GM12878 (cell line): ENCODE results near the gene MYBBP1A. TPM values are rescaled to one million over a fixed set of nuclear protein-coding genes. Genes with fewer than 3 reads are reported as not detected.

Source experiments
- ATAC-seq: fragments of 200-7000 bp; cut with Tn5 transposase; 3 replicates; pipeline ENCODE4 v1.9.1; 2020; ENCODE audit warnings: mild to moderate bottlenecking, moderate library complexity
- BruUV-seq: library from RNA; stranded (reverse); fragments of 400-500 nt; replicated peaks from 2 replicates; lab custom pipeline; 2021; lab: Mats Ljungman, UMichigan
- CTCF ChIA-PET: fragments of 300-600 bp; sonication (Branson Sonifier 250); formaldehyde crosslinking; extraction: SDS; loops from one replicate; lab custom pipeline; 2021; ENCODE audit warnings: inconsistent platforms; lab: Yijun Ruan, JAX
- POLR2A ChIA-PET: fragments of 350-600 bp; formaldehyde crosslinking; extraction: SDS; loops from one replicate; lab custom pipeline; 2021; ENCODE audit warnings: inconsistent platforms; lab: Charles Lee
- RAD21 ChIA-PET: fragments of 300-600 bp; sonication (Branson Sonifier 250); formaldehyde crosslinking; loops from one replicate; lab custom pipeline; 2023; ENCODE audit warnings: antibody characterized with exemption; ENCODE audit not compliant: unreplicated experiment; lab: Charles Lee
- SMC1A ChIA-PET: fragments of 300-600 bp; sonication (Branson Sonifier 250); formaldehyde crosslinking; loops from one replicate; lab custom pipeline; 2023; ENCODE audit not compliant: unreplicated experiment, uncharacterized antibody; lab: Charles Lee
- DNase-seq: peaks from one replicate; pipeline ENCODE4 v3.0.0-alpha.2; 2011; ENCODE audit warnings: low read depth, low spot score
- FAIRE-seq: peaks from 3 replicates; lab custom pipeline; 2011; peaks lifted over from hg19 to GRCh38; lab: Jason Lieb, UNC
- H2AFZ ChIP-seq: 2 replicates; pipeline ENCODE4 v1.6.0; 2011; ENCODE audit warnings: low read depth, low read length, control low read depth; ENCODE audit not compliant: control insufficient read depth
- H3K27ac ChIP-seq: 2 replicates; pipeline ENCODE4 v1.5.1; 2011; ENCODE audit warnings: control low read depth; ENCODE audit not compliant: control insufficient read depth, insufficient read depth
- H3K27me3 ChIP-seq, 2 experiments: replicated peaks in 1 of 2; 2 replicates each; pipeline versions ENCODE4 v1.6.0 to v1.6.1; 2011; ENCODE audit warnings: low read length in 1 of 2; ENCODE audit not compliant: control insufficient read depth in 2 of 2, insufficient read depth in 2 of 2
- H3K36me3 ChIP-seq, 2 experiments: 2 replicates each; pipeline ENCODE4 v1.5.1; 2011; ENCODE audit warnings: low read length in 1 of 2; ENCODE audit not compliant: control insufficient read depth in 2 of 2, insufficient read depth in 2 of 2
- H3K4me1 ChIP-seq: 2 replicates; pipeline ENCODE4 v1.6.1; 2011; ENCODE audit warnings: mild to moderate bottlenecking, low read length, moderate library complexity, mixed read lengths; ENCODE audit not compliant: control insufficient read depth, insufficient read depth
- H3K4me2 ChIP-seq: 2 replicates; pipeline ENCODE4 v1.6.0; 2011; ENCODE audit warnings: control low read depth; ENCODE audit not compliant: control insufficient read depth, insufficient read depth
- H3K4me3 ChIP-seq: fragments of 200-600 bp; sonication (generic); 2 replicates; pipeline ENCODE4 v1.5.1; 2016
- H3K79me2 ChIP-seq: 2 replicates; pipeline ENCODE4 v1.6.0; 2011; ENCODE audit warnings: low read length; ENCODE audit not compliant: control insufficient read depth, insufficient read depth
- H3K9ac ChIP-seq: 2 replicates; pipeline ENCODE4 v1.8.0; 2011; ENCODE audit warnings: low read length, control low read depth, mixed read lengths; ENCODE audit not compliant: control insufficient read depth, insufficient read depth
- H3K9me3 ChIP-seq: replicated peaks from 3 replicates; pipeline ENCODE4 v1.5.1; 2011; ENCODE audit warnings: mild to moderate bottlenecking, low read length; ENCODE audit not compliant: control insufficient read depth, insufficient read depth
- H4K20me1 ChIP-seq: 2 replicates; pipeline ENCODE4 v1.6.0; 2011; ENCODE audit not compliant: control insufficient read depth, insufficient read depth
- CHD2 ChIP-seq: IDR thresholded peaks from 2 replicates; pipeline ENCODE4 v1.6.1; 2011; ENCODE audit warnings: low read depth, low read length, improper control_type of control experiment, borderline replicate concordance
- JUNB ChIP-seq: IDR thresholded peaks from 2 replicates; pipeline ENCODE4 v1.6.1; 2016; ENCODE audit warnings: antibody characterized with exemption, mild to moderate bottlenecking
- MYC ChIP-seq: IDR thresholded peaks from 2 replicates; pipeline ENCODE4 v1.6.1; 2011; ENCODE audit warnings: mild to moderate bottlenecking, low read length, moderate library complexity, inconsistent platforms; ENCODE audit not compliant: insufficient read depth, insufficient replicate concordance, insufficient read length, severe bottlenecking
- NR2F1 ChIP-seq: fragments of 450-650 bp; conservative IDR thresholded peaks from 2 replicates; pipeline ENCODE4 v1.6.1; 2017; ENCODE audit warnings: mild to moderate bottlenecking
- POLR2AphosphoS5 ChIP-seq: IDR thresholded peaks from 2 replicates; pipeline ENCODE4 v1.6.1; 2011; ENCODE audit warnings: mild to moderate bottlenecking, low read length, inconsistent platforms
- SRF ChIP-seq, 2 experiments: IDR thresholded peaks; 2 replicates each; pipeline ENCODE4 v1.6.1; 2011; ENCODE audit warnings: low read depth in 2 of 2, low read length in 2 of 2, mild to moderate bottlenecking in 1 of 2, moderate library complexity in 1 of 2
- TARDBP ChIP-seq: IDR thresholded peaks from 2 replicates; pipeline ENCODE4 v1.6.1; 2016; ENCODE audit warnings: borderline replicate concordance
- YBX1 ChIP-seq: fragments of 450-650 bp; IDR thresholded peaks from 2 replicates; pipeline ENCODE4 v1.6.1; 2016; ENCODE audit warnings: antibody characterized with exemption
- WGBS: methylation state at CpG from one replicate; pipeline ENCODE4 v1.1.6; 2016; ENCODE audit warnings: low lambda C conversion rate; ENCODE audit not compliant: insufficient replicate concordance, insufficient coverage; ENCODE audit errors: missing lambda C conversion rate; 5-methylcytosine and 5-hydroxymethylcytosine counted together
- in situ Hi-C: fragments of 300-500 bp; cut with MboI; formaldehyde crosslinking; loops from 9 replicates; pipeline ENCODE4 v1.14.3; 2018; ENCODE audit warnings: mixed read lengths
- intact Hi-C: fragments of 100-400 bp; cut with micrococcal nuclease; formaldehyde crosslinking; loops from one replicate; pipeline ENCODE4 v1.14.2; 2022; ENCODE audit not compliant: unreplicated experiment
- polyA plus RNA-seq, 11 experiments: library from polyadenylated mRNA; depleted of rRNA in 4 of 11; unstranded in 6 of 11; stranded (reverse) in 5 of 11; fragments of >200 nt; fragmentation: Nextera tagmentation in 4 of 11; fragmentation: Illumina TruSeq in 1 of 11; extraction: Ambion mirVana in 4 of 11; extraction: Trizol in 1 of 11; gene quantifications; 1 replicate in 1 of 11; 2 replicates in 10 of 11; pipeline versions ENCODE4 v1.2.1 to v1.2.3, GENCODE V29; 2011 to 2016; ENCODE audit warnings: inconsistent platforms in 2 of 11, missing spikeins in 2 of 11, low read depth in 1 of 11
- total RNA-seq, 4 experiments: library from RNA; depleted of rRNA in 3 of 4; stranded (reverse); fragments of >200 nt in 3 of 4; fragmentation: Illumina TruSeq in 1 of 4; extraction: Trizol in 1 of 4; gene quantifications; 2 replicates each; pipeline versions ENCODE4 v1.2.1 to v1.2.3, GENCODE V29; 2013 to 2021
- TF ChIP-seq, protein P1 (sequence below): fragments of 450-650 bp; IDR thresholded peaks from 2 replicates; pipeline ENCODE4 v1.6.1; 2017; ENCODE audit warnings: antibody characterized with exemption, mild to moderate bottlenecking, moderate library complexity
- TF ChIP-seq, protein P2 (sequence below): fragments of 450-650 bp; IDR thresholded peaks from 2 replicates; pipeline ENCODE4 v1.6.1; 2017; ENCODE audit warnings: borderline replicate concordance

The MYBBP1A gene
- total and polyA plus RNA-seq, 10 of the 15 experiments (the other 5 are each of a cell fraction or from before 2014, with no cell fraction given): 2.5 to 121 (median 71.6) TPM

GRCh38 chr17:4601326-4601725 is 46.1 kb upstream of the MYBBP1A start:
- 39% methylated on average over 4 of the region's 4 CpGs for WGBS
- Histone ChIP-seq H3K36me3 (no peaks in the 10 kb centered on the region), H3K4me2 (no peak overlapping the region), H3K9me3 (no peaks in the 10 kb centered on the region), H3K79me2 (no peaks in the 10 kb centered on the region), H3K4me1 (no peaks in the 10 kb centered on the region), H3K4me3 (no peak overlapping the region), H4K20me1 (no peaks in the 10 kb centered on the region), H3K27me3 (no peaks in the 10 kb centered on the region; a peak in 2 of 4 replicates), H3K9ac (no peak overlapping the region), H2AFZ (no peak overlapping the region), H3K27ac (no peak overlapping the region)
- CTCF ChIA-PET: no interaction called here
- intact Hi-C loops: no loop called here
- FAIRE-seq: no peak
- no peak for DNase-seq
- RAD21 ChIA-PET: no interaction called here
- POLR2A ChIA-PET: no interaction called here
- BruUV-seq: no TSS peak
- TF ChIP-seq, protein P1, sequence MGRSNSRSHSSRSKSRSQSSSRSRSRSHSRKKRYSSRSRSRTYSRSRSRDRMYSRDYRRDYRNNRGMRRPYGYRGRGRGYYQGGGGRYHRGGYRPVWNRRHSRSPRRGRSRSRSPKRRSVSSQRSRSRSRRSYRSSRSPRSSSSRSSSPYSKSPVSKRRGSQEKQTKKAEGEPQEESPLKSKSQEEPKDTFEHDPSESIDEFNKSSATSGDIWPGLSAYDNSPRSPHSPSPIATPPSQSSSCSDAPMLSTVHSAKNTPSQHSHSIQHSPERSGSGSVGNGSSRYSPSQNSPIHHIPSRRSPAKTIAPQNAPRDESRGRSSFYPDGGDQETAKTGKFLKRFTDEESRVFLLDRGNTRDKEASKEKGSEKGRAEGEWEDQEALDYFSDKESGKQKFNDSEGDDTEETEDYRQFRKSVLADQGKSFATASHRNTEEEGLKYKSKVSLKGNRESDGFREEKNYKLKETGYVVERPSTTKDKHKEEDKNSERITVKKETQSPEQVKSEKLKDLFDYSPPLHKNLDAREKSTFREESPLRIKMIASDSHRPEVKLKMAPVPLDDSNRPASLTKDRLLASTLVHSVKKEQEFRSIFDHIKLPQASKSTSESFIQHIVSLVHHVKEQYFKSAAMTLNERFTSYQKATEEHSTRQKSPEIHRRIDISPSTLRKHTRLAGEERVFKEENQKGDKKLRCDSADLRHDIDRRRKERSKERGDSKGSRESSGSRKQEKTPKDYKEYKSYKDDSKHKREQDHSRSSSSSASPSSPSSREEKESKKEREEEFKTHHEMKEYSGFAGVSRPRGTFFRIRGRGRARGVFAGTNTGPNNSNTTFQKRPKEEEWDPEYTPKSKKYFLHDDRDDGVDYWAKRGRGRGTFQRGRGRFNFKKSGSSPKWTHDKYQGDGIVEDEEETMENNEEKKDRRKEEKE: no peak
- TF ChIP-seq NR2F1 (no peak), MYC (no peak), JUNB (no peak), CHD2 (no peak), YBX1 (no peak), TARDBP (no peak), SRF (IDR thresholded peaks at IDR 0.05; ENCODE audit: low read depth in 2 of 2, low read length in 2 of 2) (no peak), POLR2AphosphoS5 (no peak)
- TF ChIP-seq, protein P2, sequence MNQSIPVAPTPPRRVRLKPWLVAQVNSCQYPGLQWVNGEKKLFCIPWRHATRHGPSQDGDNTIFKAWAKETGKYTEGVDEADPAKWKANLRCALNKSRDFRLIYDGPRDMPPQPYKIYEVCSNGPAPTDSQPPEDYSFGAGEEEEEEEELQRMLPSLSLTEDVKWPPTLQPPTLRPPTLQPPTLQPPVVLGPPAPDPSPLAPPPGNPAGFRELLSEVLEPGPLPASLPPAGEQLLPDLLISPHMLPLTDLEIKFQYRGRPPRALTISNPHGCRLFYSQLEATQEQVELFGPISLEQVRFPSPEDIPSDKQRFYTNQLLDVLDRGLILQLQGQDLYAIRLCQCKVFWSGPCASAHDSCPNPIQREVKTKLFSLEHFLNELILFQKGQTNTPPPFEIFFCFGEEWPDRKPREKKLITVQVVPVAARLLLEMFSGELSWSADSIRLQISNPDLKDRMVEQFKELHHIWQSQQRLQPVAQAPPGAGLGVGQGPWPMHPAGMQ: no peak
- in situ Hi-C loops: no loop called here
- SMC1A ChIA-PET: no interaction called here
- no peak for ATAC-seq
